ACHN (cell line): ENCODE measurements around the gene VRK2.
A peak's percentile ranks its signal among the peaks of the same experiment; 100 is the strongest.
"Not testable (repeated sequence)": the region's sequence is repeated elsewhere in the genome, so short reads cannot be mapped to it uniquely, and the experiment has no call there.

Experiments
- DNase-seq: peaks from one replicate; pipeline ENCODE4 v3.0.0-alpha.2; 2015
- in situ Hi-C: cut with HindIII; loops from 2 replicates; pipeline ENCODE4 v1.10.0; 2017; ENCODE audit warnings: low sequenced_read_pairs, low pct_ligation_motif_present, low pct_unique_long_range_greater_than_20kb

Gene VRK2

DNA sequence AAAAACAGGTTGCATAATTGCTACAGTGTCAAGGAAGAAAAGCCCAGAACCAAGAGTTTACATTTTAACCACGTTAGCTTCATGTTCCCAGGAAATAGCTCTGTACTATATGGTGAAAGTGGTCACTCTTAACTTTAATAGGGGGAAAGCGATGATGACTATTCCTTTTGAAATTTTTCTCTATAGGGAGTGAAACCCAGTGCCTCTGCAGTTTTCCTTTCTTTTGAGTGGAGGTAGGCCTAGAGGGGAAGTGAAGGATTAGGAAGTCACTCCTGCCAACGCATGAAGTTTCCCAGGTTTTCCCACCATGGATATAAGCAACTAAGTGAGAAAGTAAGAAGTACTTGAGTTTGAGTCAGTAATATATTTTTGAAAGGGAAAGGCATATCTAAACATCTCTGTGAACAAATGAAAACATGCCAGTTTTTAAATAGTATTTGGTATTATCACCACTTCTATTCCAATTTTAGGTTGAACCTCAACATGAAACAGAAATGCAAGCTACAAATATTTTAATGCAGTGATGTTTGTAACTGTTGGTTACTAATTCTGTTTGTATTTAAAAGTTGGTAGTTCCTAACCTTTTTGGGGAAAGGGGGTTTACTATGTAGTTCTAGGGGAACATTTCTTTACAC is 91.9 kb downstream of the VRK2 start:
- DNase-seq, result no peak
- in situ Hi-C loops, result no loop called here

- no peak for DNase-seq
- in situ Hi-C loops, result no loop called here
Observed at GRCh38 chr2:58140508-58141072, 94.0 kb downstream of the VRK2 start.

DNA sequence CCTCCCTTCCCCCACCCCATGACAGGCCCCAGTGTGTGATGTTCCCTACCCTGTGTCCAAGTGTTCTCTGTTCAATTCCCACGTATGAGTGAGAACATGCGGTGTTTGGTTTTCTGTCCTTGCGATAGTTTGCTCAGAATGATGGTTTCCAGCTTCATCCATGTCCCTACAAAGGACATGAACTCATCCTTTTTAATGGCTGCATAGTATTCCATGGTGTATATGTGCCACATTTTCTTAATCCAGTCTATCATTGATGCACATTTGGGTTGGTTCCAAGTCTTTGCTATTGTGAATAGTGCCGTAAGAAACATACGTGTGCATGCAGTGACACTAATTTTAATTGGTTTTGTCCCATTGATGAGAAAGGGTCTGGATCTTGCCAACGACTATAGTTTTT is 99.2 kb downstream of the VRK2 start:
- in situ Hi-C loops, DNase-seq: not testable (repeated sequence)

DNA sequence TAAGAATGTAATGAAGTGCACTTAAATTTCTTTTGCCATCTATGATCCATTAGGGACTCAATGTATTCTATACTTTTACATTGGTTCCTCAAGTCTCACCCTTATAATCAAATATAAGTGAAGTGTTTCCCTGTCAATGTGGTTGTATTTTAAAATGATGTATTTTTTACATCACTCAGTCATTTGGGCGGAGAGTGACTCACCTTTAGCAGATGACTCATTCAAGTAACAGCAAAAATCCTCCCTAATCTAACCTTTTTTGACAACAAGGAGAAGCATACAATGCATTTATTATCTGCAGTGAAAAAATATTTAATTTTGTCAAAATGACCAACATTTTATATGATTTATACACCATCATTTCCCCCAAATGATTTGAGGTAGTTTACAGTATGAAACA is 100.1 kb downstream of the VRK2 start:
- in situ Hi-C loops, result no loop called here
- DNase-seq, result peak; percentile 31

DNA sequence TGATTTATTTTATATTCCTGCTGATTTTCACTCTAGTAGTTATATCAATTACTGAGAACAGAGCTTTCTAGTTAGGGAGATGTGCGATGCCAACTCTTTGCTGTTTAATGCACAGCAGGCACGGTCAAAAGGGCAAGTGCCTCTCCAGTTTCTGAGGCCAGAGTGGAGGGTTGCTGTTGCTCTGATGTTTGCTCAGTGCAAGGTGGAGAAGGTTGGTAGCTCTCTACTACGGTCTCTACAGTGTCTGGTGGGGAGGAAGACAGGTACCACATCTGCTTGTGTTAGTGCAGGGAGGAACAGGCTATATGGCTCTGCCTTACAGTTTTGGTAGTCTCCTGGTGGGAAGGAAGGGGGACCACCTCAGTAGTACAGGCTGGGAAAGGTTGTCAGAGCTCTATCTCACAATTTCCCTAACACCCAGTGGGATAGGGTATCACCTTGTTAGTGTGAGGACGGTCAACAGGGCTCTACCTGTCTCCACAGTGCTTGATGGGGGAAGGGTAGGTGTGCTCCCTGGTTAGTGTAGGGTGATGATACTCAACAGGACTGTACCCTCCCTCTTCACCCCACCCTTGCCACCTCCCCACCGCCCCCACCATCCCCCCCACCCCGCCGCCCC is 108.7 kb downstream of the VRK2 start:
- in situ Hi-C loops, result no loop called here
- no peak for DNase-seq

DNA sequence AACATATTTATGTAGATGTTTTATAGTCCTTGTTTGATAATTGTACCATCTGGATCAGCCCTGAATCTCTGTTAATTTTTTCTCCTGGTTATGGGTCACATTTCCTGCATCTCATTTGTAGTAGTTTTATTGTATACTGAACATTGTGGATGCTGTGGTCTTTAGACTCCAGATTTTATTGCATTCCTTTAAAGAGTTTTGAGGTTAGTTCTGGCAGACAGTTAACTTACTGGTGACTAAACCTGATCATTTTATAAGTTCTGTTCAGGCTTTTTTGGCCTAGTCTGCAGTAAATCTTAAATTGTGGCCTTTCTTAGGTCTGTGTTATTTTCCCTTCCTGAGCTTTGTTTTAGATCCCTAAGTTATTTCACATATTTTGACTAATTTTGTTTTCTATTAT is 110.2 kb downstream of the VRK2 start:
- in situ Hi-C loops, result no loop called here
- DNase-seq, result no peak

- in situ Hi-C loops, result no loop called here
- DNase-seq, result no peak
Observed at GRCh38 chr2:58157754-58158153, 111.1 kb downstream of the VRK2 start.

GRCh38 chr2:58158481-58158880 is 111.9 kb downstream of the VRK2 start:
- in situ Hi-C loops, result no loop called here
- DNase-seq, result no peak

DNA sequence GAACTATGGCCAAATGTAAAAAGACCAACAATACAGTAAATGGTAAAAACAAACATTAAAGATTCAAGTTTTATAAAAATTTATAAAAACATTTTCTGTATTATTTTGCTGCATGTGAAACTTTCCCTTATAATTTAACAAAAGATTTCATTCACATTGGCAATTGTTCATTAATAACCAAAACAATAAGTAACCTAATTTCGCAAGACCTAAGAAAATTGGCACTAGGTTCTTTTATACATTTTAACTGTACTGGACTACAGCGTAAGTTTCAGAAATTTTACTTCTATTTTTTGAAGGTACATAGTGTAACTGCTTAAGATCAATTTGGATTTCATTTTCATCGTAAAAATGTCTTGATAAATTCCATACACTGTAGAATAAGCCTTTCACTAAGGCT is 117.3 kb downstream of the VRK2 start:
- no peak for DNase-seq
- in situ Hi-C loops, result no loop called here

DNA sequence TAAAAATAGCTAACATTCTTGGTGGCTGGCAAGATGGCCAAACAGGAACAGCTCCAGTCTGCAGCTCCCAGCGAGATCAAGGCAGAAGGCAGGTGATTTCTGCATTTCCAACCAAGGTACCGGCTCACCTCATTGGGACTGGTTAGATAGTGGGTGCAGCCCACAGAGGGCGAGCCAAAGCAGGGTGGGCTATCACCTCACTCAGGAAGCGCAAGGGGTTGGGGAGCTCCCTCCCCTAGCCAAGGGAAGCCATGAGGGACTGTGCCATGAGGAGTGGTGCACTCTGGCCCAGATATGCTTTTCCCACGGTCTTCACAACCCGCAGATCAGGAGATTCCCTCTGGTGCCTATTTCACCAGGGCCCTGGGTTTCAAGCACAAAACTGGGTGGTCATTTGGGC is 121.5 kb downstream of the VRK2 start:
- in situ Hi-C loops, DNase-seq: not testable (repeated sequence)

DNA sequence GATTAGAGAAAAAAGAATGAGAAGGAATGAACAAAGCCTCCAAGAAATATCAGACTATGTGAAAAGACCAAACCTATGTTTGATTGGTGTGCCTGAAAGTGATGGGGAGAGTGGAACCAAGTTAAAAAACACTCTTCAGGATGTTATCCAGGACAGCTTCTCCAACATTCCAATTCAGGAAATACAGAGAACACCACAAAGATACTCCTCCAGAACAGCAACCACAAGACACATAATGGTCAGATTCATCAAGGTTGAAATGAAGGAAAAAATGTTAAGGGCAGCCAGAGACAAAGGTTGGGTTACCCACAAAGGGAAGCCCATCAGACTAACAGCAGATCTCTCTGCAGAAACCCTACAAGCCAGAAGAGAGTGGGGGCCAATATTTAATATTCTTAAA is 123.2 kb downstream of the VRK2 start:
- in situ Hi-C loops, DNase-seq: not testable (repeated sequence)

DNA sequence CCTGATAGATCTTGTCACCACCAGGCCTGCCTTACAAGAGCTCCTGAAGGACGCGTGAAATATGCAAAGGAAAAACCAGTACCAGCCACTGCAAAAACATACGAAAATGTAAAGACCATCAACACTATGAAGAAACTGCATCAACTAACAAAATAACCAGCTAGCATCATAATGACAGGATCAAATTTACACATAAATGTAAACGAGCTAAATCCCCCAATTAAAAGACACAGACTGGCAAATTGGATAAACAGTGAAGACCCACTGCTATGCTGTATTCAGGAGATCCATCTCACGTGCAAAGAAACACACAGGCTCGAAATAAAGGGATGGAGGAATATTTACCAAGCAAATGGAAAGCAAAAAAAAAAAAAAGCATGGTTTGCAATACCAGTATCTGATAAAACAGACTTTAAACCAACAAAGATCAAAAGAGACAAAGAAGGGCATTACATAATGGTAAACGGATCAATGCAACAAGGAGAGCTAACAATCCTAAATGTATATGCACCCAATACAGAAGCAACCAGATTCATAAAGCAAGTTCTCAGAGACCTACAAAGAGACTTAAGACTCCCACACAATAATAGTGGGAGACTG is 123.8 kb downstream of the VRK2 start:
- DNase-seq, in situ Hi-C loops: not testable (repeated sequence)

DNA sequence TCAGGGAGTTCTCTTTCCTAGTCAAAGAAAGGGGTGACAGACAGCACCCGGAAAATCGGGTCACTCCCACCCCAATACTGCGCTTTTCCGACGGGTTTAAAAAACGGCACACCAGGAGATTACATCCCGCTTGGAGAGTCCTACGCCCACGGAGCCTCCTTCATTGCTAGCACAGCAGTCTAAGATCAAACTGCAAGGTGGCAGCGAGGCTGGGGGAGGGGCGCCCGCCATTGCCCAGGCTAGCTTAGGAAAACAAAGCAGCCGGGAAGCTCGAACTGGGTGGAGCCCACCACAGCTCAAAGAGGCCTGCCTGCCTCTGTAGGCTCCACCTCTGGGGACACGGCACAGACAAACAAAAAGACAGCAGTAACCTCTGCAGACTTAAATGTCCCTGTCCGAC is 125.2 kb downstream of the VRK2 start:
- in situ Hi-C loops, DNase-seq: not testable (repeated sequence)

DNA sequence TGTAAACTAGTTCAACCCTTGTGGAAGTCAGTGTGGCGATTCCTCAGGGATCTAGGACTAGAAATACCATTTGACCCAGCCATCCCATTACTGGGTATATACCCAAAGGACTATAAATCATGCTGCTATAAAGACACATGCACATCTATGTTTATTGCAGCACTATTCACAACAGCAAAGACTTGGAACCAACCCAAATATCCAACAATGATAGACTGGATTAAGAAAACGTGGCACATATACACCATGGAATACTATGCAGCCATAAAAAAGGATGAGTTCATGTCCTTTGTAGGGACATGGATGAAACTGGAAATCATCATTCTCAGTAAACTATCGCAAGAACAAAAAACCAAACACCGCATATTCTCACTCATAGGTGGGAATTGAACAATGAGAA is 130.6 kb downstream of the VRK2 start:
- in situ Hi-C loops, DNase-seq: not testable (repeated sequence)

GRCh38 chr2:58180175-58180574 is 133.6 kb downstream of the VRK2 start:
- DNase-seq, in situ Hi-C loops: not testable (repeated sequence)

DNA sequence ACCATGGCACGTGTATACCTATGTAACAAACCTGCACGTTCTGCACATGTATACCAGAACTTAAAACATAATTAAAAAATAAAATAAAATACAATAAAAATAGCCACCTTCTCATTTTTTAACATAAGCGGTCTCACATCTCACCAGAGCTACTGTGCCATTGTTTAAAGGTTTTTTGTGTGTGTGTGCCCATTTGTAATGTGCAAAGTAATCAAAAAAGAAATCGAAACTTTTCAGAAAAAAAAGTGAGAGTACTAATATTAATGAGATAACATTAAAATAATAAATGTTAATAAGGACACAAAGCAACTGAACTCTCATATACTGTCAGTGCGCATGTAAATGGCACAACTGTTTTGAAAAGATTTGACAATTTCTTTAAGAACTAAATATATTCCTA is 134.0 kb downstream of the VRK2 start:
- no peak for DNase-seq
- in situ Hi-C loops, result no loop called here

DNA sequence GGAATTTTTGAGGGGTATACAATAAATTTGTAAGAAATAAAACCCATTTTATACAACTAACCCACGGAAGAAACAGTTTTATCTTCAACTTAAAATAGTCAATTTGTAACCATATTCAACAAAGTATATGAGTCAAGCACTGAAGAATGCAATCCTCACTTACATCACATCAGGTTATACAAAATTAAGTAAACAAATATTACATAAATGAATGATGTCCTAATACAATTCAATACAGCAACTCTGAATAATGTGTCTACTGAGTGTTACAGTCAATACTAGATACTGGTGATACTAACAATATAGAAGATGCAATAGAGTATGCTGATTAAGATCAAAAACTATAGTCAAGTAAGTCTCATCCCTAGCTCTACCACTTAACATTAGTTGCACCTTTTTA is 135.9 kb downstream of the VRK2 start:
- in situ Hi-C loops, result no loop called here
- DNase-seq, result no peak

DNA sequence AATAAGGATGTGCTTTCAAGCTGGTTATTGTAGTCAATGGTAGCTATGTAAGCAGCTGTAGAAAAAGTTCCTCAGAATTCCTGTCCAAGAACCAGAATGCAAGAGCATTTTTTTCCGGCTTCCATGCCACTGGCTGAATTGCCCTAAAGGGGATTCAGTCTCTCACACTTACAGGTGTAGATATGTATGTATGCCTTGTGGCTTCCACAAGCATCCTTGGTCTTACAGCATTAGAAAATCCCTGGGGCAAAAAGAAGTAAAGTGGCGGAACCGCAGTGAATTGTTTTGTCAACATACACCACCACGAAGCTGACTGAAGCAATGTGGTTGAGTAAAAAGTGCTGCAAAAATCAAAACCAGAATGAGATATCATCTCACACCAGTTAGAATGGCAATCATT is 139.9 kb downstream of the VRK2 start:
- DNase-seq, result no peak
- in situ Hi-C loops, result no loop called here

- in situ Hi-C loops, DNase-seq: not testable (repeated sequence)
Observed at GRCh38 chr2:58187022-58187421, 140.4 kb downstream of the VRK2 start.

GRCh38 chr2:58194458-58194857 is 147.9 kb downstream of the VRK2 start:
- in situ Hi-C loops, result no loop called here

More at GRCh38 chr2:58194458-58194857, 147.9 kb downstream of the VRK2 start:
- DNase-seq, result no peak
